SU-DHL-6 (cell line): ENCODE results near the gene KLHL40.

Experiments used
- CTCF ChIP-seq: fragments of 200-600 bp; sonication (generic); IDR thresholded peaks from one replicate; pipeline ENCODE4 v1.5.1; 2017; ENCODE audit warnings: antibody characterized with exemption, mild to moderate bottlenecking, low read length, moderate library complexity; ENCODE audit not compliant: insufficient read depth, poor library complexity, severe bottlenecking
- EZH2phosphoT487 ChIP-seq: fragments of 200-600 bp; sonication (generic), shearing (Covaris generic); conservative IDR thresholded peaks from 2 replicates; pipeline ENCODE4 v1.6.1; 2018; ENCODE audit warnings: mild to moderate bottlenecking, antibody characterized with exemption, low read length, moderate library complexity, mixed read lengths

GRCh38 chr3:42660131-42660715, 25.1 kb upstream of the KLHL40 start:
- TF ChIP-seq CTCF (no peak), EZH2phosphoT487 (no peak)
